ENCODE results near the gene NXPH1.

The NXPH1 gene

DNA sequence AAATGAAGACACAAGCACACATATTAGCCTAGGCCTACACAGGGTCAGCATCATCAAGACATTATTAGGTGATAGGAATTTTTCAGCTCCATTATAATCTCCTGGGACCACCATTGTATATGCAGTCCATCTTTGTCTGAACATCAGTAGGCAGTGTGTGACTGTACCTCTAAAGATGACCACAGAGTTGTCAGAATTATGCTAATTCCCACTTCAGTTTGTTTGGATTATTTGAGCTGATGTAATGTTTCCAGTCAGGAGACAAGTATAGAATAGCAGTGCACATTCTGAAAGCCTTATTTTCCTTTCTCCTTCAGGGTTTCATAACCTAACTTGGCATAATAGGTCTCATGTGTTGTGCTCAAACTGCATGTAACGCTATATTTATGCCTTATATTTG is 306.4 kb downstream of the NXPH1 start:
- no peak for DNase-seq

DNA sequence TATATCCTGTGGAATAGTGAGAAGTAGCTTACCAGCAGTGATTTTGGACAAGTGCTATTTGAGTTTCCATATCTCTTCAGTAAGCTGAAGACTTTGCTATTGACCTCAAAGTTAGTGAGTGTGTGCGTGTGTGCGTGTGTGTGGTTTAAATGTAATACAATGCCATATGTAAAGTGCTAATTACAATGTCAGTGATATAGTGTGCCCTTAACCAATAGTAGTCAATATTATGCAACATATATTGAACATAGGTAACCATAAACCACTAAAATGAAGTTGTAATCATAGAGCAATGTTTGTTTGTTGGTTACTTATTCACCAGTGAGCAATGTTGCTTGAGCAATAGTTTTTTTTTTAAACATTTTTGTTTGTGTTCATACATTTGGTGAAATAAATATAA is 309.4 kb downstream of the NXPH1 start:
- DNase-seq, result no peak

DNA sequence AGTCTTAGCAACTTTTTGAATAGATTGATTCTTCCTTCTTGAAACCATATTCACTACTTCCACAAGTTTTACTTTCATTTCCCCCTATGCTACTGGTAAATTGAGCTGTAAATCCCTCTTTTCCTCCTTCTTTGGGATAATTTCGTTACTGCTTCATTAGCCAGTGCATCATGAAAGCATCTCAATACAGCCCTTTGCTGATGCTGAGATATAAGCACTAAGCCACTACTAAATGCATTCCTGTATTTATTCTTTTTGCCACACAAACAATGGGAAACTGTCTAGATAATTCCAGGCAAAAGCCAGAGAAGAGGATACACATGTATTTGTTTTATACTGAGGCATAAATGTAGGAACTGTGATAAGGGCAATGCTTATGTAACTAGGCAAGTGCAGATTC is 313.9 kb downstream of the NXPH1 start:
- no peak for DNase-seq

DNA sequence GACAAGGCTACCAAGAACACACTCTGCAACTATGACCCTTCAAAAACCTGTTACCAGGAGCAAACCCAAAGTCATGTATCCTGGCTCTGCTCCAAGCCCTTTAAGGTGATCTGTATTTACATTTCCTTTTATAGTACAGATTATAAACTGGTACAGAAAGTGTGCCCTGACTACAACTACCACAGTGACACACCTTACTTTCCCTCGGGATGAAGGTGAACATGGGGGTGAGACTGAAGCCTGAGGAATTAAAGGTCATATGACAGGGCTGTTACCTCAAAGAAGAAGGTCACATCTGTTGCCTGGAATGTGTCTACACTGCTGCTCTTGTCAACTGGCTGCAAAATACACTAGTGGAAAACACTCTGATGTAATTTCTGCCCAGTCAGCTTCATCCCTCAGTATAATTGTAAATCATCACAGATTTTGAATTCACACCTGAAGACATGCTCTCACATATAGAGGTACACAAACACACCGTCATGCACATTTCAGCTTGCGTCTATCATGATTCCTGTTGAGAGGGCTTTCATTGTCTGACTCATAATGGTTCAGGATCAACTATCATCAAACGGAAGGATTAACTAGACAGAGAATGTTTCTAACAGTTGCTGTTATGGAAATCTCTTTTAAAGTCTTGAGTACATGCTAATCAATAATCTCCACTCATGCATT is 318.3 kb downstream of the NXPH1 start:
- DNase-seq, result no peak

DNA sequence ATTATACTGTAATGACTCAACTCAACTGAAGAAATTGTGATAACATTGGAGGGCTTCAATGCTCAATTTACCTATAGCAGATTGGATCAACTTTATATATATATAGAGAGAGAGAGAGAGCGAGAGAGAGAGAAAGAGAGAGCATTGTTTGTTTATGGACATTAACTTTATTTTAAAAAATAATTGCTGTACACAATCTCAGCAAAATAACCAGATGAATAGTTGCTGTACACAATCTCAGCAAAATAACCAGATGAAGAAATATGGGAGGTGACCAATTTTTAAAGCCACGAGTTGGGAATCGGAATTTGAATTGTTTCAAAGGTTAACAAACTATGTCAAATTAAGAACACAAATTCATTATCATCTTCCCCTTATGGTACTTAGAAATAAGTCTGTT is 319.9 kb downstream of the NXPH1 start:
- no peak for DNase-seq

DNA sequence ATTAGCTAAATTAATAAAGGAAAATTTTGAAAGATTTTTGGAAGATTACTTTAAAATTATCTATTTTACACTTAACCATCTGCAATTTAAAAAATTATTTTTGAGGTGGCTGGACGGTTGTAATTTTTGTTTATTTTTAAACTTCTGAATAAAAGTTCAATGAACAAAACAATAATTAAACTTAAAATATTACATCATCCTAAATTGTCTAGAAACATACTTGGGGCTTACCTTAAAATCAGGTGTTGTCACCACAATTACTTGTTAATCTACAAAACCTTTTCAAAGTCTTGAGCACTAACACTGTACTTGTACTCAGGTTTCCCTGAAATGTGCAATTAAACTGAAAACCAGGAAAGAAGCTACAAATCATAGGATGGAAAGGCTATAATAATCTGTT is 328.3 kb downstream of the NXPH1 start:
- DNase-seq, result no peak

DNA sequence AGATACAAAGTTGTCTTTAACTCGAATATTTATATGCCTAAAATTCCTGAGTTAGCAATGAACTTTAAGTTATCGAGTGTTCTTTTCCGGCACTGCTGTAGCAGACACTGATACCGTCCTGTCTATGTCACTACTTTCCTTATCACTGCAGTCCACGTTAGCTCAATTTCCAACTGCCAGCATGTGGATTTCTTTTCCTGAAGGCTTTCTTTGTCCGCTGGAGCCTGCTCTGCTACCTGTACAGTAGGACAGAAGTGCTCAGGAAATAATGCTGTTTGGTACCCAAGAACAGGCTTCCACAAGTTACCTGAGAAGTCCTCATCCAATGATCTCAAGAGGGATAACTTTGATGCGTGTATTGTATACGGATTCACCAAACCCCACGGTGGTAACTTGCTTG is 329.4 kb downstream of the NXPH1 start:
- DNase-seq, result no peak

DNA sequence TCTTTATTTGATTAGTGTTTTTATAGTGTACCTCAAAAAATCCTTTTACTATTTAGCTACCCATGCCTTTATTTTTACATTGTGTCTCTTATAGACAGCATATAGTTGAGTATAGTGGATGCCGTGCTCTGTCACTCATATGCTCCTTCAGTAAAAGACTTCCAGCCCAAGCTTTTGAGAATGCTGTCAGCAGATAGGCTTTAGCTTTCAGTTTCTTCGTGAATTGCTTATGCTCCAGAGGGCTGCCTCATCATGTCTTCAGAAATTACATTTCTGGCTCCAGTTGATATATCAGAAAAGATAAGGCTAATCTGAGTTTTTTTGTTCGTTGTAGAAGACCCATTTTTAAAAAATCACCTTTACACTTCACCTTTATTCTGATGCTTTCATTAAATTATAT is 332.0 kb downstream of the NXPH1 start:
- DNase-seq, result no peak

DNA sequence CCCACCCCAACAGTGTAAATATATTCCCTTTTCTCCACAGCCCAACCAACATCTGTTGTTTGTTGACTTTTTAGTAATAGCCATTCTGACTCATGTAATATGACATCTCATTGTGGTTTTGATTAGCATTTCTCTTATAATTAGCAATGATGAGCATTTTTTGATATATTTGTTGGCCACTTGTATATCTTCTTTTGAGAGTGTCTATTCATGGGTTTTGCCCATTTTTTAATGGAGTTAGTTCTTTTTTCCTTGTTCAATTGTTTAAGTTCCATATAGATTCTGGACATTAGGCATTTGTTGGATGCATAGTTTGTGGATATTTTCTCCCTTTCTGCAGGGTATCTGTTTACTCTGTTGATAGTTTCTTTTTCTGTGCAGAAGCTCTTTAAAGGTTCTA is 340.1 kb downstream of the NXPH1 start:
- no peak for DNase-seq

DNA sequence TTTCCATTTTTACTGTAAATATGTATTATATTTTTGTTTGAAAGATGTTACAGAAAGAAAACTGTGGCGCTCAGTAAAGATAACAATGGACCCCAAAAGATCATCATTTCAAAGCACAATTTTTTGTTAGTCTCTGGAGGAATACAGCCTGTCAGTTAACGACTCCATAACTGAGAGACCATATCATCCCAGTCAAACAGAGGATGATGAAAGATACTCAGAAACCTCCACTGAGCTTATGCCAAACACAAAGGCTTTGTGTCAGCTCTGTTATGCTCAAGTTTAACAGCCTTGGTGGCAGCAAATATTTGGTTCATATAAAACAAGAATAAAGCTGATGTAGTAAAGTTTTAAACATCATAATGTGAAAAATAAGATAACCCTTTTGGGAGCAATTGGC is 345.1 kb downstream of the NXPH1 start:
- no peak for DNase-seq

DNA sequence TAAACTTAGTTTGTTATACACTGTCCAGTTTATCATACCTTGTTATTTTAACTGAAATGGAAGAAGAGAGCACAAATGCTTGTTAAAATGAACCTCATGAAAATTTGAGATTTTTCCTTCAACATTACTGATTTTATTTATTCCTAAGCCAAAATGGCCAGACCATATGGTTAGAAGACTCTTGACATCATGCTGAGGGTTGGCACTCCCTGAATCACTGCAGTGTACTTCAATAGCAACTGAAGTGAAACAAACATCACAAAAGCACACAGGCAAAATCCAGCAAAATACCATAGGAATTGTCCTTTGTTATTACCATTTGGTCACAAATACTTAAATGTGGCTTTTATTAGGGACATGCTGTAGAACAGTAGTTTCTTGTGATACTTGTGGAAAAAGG is 347.8 kb downstream of the NXPH1 start:
- DNase-seq, result no peak

DNA sequence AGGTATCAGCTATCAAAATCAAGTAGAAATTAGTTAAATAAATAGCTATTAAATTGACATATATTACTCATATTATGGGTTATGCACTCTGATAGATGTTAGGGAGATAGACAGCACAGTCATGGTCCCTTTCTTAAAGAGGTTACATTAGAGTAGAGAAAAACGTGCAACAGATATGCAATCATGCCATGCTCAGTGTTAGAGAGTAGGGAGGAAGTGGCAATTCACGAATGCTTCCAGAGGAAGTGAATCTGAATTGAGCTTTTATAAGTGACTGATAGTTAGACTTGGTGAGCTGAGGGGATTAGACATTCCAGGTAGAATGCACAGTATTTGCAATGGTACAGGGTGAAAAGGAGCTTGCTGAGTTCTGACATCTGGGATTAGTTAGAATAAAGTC is 349.8 kb downstream of the NXPH1 start:
- no peak for DNase-seq

DNA sequence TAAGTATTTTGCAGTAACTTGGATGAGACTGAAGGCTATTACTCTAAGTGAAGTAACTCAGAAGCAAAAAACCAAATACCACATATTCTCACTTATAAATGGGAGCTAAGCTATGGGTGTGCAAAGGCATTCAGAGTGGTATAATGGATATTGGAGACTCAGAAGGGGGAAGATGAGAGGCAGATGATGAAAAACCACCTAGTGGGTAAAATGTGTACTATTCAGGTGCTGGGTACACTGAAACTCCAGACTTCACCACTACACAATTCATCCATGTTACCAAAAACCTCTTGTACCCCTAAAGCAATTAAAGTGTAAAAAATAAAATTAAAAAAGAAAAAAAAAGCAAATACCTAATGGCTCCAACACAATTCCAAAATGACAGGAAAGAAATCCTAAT is 351.7 kb downstream of the NXPH1 start:
- DNase-seq, result no peak

DNA sequence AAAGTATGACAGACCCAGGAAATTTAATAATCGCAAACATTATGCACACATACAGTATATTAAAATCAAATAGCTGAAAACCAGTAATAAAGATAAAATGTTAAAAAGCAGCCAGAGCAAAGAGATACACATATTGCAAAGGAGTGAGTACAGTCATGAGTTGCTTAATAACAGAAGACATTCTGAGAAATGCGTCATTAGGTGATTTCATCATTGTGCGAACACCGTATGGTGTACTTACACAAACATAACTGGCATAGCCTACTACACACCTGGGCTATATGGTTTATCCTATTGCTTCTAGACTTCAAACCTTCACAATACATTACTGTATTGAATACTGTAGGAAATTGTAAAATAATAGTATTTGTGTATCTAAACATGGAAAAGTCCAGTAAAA is 367.6 kb downstream of the NXPH1 start:
- DNase-seq, result no peak
